ENCODE results near the gene IQGAP1. TPM values are rescaled to one million over a fixed set of nuclear protein-coding genes. Genes with fewer than 3 reads are reported as not detected.

The IQGAP1 gene
- total and polyA plus RNA-seq, 9 of the 15 experiments (the other 6 are each of a cell fraction or from before 2014, with no cell fraction given), result 37.6 to 143 (median 77.7) TPM

GRCh38 chr15:90439946-90440345 is 51.9 kb downstream of the IQGAP1 start:
- ChIA-PET CTCF (ENCODE audit: low intra/inter-chr PET ratio) (no interaction called here), POLR2A (interaction anchor here (0.7 to 0.8 kb wide), 2 partner anchors 12 to 143 kb away, joined by 3 read pairs; no protein-coding TSS in a partner anchor)
- no TSS peak for BruUV-seq (replicated peaks)
- ATAC-seq, result no peak
- no peak overlapping the region for H3K9ac ChIP-seq (ENCODE audit: insufficient read depth in 1 of 2, low read depth in 2 of 2, low read length in 2 of 2)
- intact Hi-C loops (cut with micrococcal nuclease), result no loop called here
- WGBS (ENCODE audit: insufficient coverage, low coverage, missing lambda C conversion rate), result 43% methylated on average over 2 of the region's 2 CpGs
- H3K36me3 ChIP-seq (ENCODE audit: control insufficient read depth, insufficient read depth, low read length), result peaks cover 25% of the 10 kb centered on the region
- no peaks in the 10 kb centered on the region for H3K27me3 ChIP-seq (ENCODE audit: control insufficient read depth in 2 of 2, insufficient read depth in 2 of 2, low read length in 2 of 2)
- H3K4me3 ChIP-seq, result no peak overlapping the region
- H4K20me1 ChIP-seq (replicated peaks; ENCODE audit: control insufficient read depth, insufficient read depth, low read length), result no peaks in the 10 kb centered on the region
- H3K9me1 ChIP-seq (ENCODE audit: control insufficient read depth, insufficient read depth, low read length), result no peaks in the 10 kb centered on the region
- no peak overlapping the region for H3K27ac ChIP-seq (ENCODE audit: extremely low read depth, low read depth, low read length)
- H3K79me2 ChIP-seq (ENCODE audit: control insufficient read depth, insufficient read depth, low read length), result no peaks in the 10 kb centered on the region
- H3K4me1 ChIP-seq (replicated peaks in 1 of 2; ENCODE audit: control insufficient read depth in 2 of 2, insufficient read depth in 2 of 2, low read length in 2 of 2), result no peaks in the 10 kb centered on the region
- H3K4me2 ChIP-seq (ENCODE audit: insufficient read depth, low read length), result no peak overlapping the region
- H3K9me3 ChIP-seq (replicated peaks; ENCODE audit: control insufficient read depth, insufficient read depth, low read depth, low read length), result no peaks in the 10 kb centered on the region
- TF ChIP-seq, protein P1, sequence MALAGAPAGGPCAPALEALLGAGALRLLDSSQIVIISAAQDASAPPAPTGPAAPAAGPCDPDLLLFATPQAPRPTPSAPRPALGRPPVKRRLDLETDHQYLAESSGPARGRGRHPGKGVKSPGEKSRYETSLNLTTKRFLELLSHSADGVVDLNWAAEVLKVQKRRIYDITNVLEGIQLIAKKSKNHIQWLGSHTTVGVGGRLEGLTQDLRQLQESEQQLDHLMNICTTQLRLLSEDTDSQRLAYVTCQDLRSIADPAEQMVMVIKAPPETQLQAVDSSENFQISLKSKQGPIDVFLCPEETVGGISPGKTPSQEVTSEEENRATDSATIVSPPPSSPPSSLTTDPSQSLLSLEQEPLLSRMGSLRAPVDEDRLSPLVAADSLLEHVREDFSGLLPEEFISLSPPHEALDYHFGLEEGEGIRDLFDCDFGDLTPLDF (CRISPR knock-in tag; IDR thresholded peaks at IDR 0.05), result no peak
- TF ChIP-seq, protein P2, sequence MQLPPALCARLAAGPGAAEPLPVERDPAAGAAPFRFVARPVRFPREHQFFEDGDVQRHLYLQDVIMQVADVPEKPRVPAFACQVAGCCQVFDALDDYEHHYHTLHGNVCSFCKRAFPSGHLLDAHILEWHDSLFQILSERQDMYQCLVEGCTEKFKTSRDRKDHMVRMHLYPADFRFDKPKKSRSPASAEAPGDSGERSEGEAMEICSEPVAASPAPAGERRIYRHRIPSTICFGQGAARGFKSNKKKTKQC (CRISPR knock-in tag; IDR thresholded peaks at IDR 0.05), result no peak
- TF ChIP-seq GABPB1 (CRISPR knock-in tag; IDR thresholded peaks at IDR 0.05) (no peak), SMAD4 (CRISPR knock-in tag; conservative IDR thresholded peaks at IDR 0.05) (no peak), KLF13 (tag; IDR thresholded peaks at IDR 0.05; ENCODE audit: borderline replicate concordance, low read depth) (no peak), CXXC5 (CRISPR knock-in tag; IDR thresholded peaks at IDR 0.05) (no peak), MTA1 (IDR thresholded peaks at IDR 0.05; ENCODE audit: borderline replicate concordance) (no peak), ZNF212 (CRISPR knock-in tag; IDR thresholded peaks at IDR 0.05) (no peak), COPS2 (conservative IDR thresholded peaks at IDR 0.05) (no peak), NR3C1 (CRISPR knock-in tag; IDR thresholded peaks at IDR 0.05) (no peak), NR4A1 (CRISPR knock-in tag; IDR thresholded peaks at IDR 0.05) (no peak), NR4A1 (tag; IDR thresholded peaks at IDR 0.05) (no peak), ZNF76 (CRISPR knock-in tag; IDR thresholded peaks at IDR 0.05; ENCODE audit: borderline replicate concordance) (no peak), JUND (IDR thresholded peaks at IDR 0.05; ENCODE audit: borderline replicate concordance, low read depth, low read length) (no peak), JUND (tag; IDR thresholded peaks at IDR 0.05; ENCODE audit: borderline replicate concordance, low read depth, low read length) (no peak), ZC3H8 (IDR thresholded peaks at IDR 0.05) (no peak), JUNB (CRISPR knock-in tag; conservative IDR thresholded peaks at IDR 0.05) (no peak), ETV5 (CRISPR knock-in tag; IDR thresholded peaks at IDR 0.05; ENCODE audit: low read depth) (no peak), OTX1 (CRISPR knock-in tag; IDR thresholded peaks at IDR 0.05) (no peak), ILF3 (IDR thresholded peaks at IDR 0.05; ENCODE audit: borderline replicate concordance) (no peak), ZNF79 (CRISPR knock-in tag; IDR thresholded peaks at IDR 0.05; ENCODE audit: low read depth) (no peak)
- TF ChIP-seq, protein P3, sequence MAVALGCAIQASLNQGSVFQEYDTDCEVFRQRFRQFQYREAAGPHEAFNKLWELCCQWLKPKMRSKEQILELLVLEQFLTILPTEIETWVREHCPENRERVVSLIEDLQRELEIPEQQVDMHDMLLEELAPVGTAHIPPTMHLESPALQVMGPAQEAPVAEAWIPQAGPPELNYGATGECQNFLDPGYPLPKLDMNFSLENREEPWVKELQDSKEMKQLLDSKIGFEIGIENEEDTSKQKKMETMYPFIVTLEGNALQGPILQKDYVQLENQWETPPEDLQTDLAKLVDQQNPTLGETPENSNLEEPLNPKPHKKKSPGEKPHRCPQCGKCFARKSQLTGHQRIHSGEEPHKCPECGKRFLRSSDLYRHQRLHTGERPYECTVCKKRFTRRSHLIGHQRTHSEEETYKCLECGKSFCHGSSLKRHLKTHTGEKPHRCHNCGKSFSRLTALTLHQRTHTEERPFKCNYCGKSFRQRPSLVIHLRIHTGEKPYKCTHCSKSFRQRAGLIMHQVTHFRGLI (CRISPR knock-in tag; IDR thresholded peaks at IDR 0.05), result no peak
- in situ Hi-C loops (cut with MboI), result no loop called here
- DNase-seq (ENCODE audit: extremely low read depth in 1 of 4, low spot score in 3 of 4), result no peak
- FAIRE-seq, result no peak
- no peak overlapping the region for H2AFZ ChIP-seq (ENCODE audit: low read depth, low read length)
